ENCODE data around the gene OGDH.
"Not testable (repeated sequence)": the region's sequence is repeated elsewhere in the genome, so short reads cannot be mapped to it uniquely, and the experiment has no call there.

- not testable (repeated sequence) for TF ChIP-seq CTCF (IDR thresholded peaks at IDR 0.05 in 2 of 3, conservative IDR thresholded peaks at IDR 0.05 in 1 of 3; ENCODE audit: control insufficient read depth in 2 of 3, extremely low read depth in 1 of 3, insufficient read depth in 1 of 3, low read depth in 3 of 3, low read length in 3 of 3); POU2F2 (IDR thresholded peaks at IDR 0.05; ENCODE audit: borderline replicate concordance, low read depth, low read length); BCL11A (IDR thresholded peaks at IDR 0.05; ENCODE audit: low read depth, low read length); YY1 (IDR thresholded peaks at IDR 0.05; ENCODE audit: low read depth, low read length); MYB (IDR thresholded peaks at IDR 0.05; ENCODE audit: borderline replicate concordance, low read depth, low read length); DPF2 (IDR thresholded peaks at IDR 0.05); BRCA1 (IDR thresholded peaks at IDR 0.05; ENCODE audit: low read depth, low read length); HDGF (IDR thresholded peaks at IDR 0.05); EGR1 (IDR thresholded peaks at IDR 0.05; ENCODE audit: borderline replicate concordance in 1 of 2, low read depth in 2 of 2, low read length in 2 of 2); POLR2AphosphoS5 (IDR thresholded peaks at IDR 0.05; ENCODE audit: low read length); MTA3 (IDR thresholded peaks at IDR 0.05; ENCODE audit: borderline replicate concordance, low read length); CREB1 (IDR thresholded peaks at IDR 0.05; ENCODE audit: low read depth)
- TF ChIP-seq, protein P1, sequence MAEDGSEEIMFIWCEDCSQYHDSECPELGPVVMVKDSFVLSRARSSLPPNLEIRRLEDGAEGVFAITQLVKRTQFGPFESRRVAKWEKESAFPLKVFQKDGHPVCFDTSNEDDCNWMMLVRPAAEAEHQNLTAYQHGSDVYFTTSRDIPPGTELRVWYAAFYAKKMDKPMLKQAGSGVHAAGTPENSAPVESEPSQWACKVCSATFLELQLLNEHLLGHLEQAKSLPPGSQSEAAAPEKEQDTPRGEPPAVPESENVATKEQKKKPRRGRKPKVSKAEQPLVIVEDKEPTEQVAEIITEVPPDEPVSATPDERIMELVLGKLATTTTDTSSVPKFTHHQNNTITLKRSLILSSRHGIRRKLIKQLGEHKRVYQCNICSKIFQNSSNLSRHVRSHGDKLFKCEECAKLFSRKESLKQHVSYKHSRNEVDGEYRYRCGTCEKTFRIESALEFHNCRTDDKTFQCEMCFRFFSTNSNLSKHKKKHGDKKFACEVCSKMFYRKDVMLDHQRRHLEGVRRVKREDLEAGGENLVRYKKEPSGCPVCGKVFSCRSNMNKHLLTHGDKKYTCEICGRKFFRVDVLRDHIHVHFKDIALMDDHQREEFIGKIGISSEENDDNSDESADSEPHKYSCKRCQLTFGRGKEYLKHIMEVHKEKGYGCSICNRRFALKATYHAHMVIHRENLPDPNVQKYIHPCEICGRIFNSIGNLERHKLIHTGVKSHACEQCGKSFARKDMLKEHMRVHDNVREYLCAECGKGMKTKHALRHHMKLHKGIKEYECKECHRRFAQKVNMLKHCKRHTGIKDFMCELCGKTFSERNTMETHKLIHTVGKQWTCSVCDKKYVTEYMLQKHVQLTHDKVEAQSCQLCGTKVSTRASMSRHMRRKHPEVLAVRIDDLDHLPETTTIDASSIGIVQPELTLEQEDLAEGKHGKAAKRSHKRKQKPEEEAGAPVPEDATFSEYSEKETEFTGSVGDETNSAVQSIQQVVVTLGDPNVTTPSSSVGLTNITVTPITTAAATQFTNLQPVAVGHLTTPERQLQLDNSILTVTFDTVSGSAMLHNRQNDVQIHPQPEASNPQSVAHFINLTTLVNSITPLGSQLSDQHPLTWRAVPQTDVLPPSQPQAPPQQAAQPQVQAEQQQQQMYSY (CRISPR knock-in tag; IDR thresholded peaks at IDR 0.05): not testable (repeated sequence)
These were observed 126.5 kb downstream of the OGDH start for GRCh38 chr7:44732971-44733370.
